Parathyroid adenoma (tissue), 2 donors: ENCODE data around the gene GNA14.
"Not testable (repeated sequence)": the region's sequence is repeated elsewhere in the genome, so short reads cannot be mapped to it uniquely, and the experiment has no call there.

Experiments used
- H2AFZ ChIP-seq: fragments of 300-600 bp; sonication (generic); one replicate; pipeline ENCODE4 v1.7.0; 2017; ENCODE audit warnings: antibody characterized with exemption, mild to moderate bottlenecking
- H3K27ac ChIP-seq: fragments of 300-600 bp; sonication (generic); one replicate; pipeline ENCODE4 v1.7.0; 2017
- H3K27me3 ChIP-seq: fragments of 300-600 bp; sonication (generic); one replicate; pipeline ENCODE4 v1.7.0; 2017; ENCODE audit warnings: low read length; ENCODE audit not compliant: control insufficient read depth, insufficient read depth
- H3K36me3 ChIP-seq: fragments of 300-600 bp; sonication (generic); one replicate; pipeline ENCODE4 v1.7.0; 2017; ENCODE audit warnings: low read length; ENCODE audit not compliant: control insufficient read depth, insufficient read depth
- H3K4me1 ChIP-seq: fragments of 300-600 bp; sonication (generic); one replicate; pipeline ENCODE4 v1.7.0; 2017; ENCODE audit warnings: control low read depth
- H3K4me2 ChIP-seq: fragments of 300-600 bp; sonication (generic); one replicate; pipeline ENCODE4 v1.7.0; 2017; ENCODE audit warnings: low read length
- H3K4me3 ChIP-seq: fragments of 300-600 bp; sonication (generic); one replicate; pipeline ENCODE4 v1.7.0; 2017; ENCODE audit warnings: low read depth, low read length
- H3K79me2 ChIP-seq: fragments of 300-600 bp; sonication (generic); one replicate; pipeline ENCODE4 v1.7.0; 2017; ENCODE audit warnings: control low read depth
- H3K9ac ChIP-seq: fragments of 300-600 bp; sonication (generic); one replicate; pipeline ENCODE4 v1.7.0; 2017; ENCODE audit warnings: mild to moderate bottlenecking
- H3K9me3 ChIP-seq: fragments of 300-600 bp; sonication (generic); one replicate; pipeline ENCODE4 v1.7.0; 2017; ENCODE audit warnings: low read length; ENCODE audit not compliant: control insufficient read depth
- TF ChIP-seq, protein P1 (sequence below): fragments of 300-600 bp; sonication (generic); IDR thresholded peaks from one replicate; pipeline ENCODE4 v1.7.0; 2017; ENCODE audit warnings: antibody characterized with exemption, mild to moderate bottlenecking
- donor health status: primary hyperparathyroidism.

The GNA14 gene

DNA sequence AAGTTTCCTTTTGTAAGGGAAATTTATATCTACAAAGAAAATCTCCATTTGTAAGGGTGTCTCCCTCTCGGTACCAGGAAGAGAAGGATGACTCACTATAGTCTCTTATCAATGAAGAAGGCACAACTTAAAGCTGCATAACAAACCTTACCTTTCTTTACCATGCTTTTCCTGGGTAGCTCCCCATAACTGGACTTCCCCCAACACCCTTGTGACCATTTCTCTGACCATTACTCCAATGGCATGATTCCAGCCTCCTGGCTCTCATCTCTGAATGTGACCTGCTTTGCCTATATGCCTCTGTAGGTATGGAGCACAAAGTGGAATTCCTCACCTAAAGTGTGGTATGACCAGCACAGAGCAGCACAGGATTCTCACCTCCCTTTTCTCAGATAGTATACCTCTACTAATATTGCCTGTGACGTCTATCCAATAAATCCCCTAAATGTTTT is 62.8 kb downstream of the GNA14 start:
- Histone ChIP-seq H3K79me2 (no peaks in the 10 kb centered on the region), H3K4me3 (no peak overlapping the region), H3K4me1 (no peaks in the 10 kb centered on the region), H3K4me2 (no peak overlapping the region), H3K9ac (no peak overlapping the region), H3K36me3 (no peaks in the 10 kb centered on the region), H3K9me3 (no peaks in the 10 kb centered on the region), H3K27ac (no peak overlapping the region), H3K27me3 (no peaks in the 10 kb centered on the region), H2AFZ (no peak overlapping the region)
- TF ChIP-seq, protein P1, sequence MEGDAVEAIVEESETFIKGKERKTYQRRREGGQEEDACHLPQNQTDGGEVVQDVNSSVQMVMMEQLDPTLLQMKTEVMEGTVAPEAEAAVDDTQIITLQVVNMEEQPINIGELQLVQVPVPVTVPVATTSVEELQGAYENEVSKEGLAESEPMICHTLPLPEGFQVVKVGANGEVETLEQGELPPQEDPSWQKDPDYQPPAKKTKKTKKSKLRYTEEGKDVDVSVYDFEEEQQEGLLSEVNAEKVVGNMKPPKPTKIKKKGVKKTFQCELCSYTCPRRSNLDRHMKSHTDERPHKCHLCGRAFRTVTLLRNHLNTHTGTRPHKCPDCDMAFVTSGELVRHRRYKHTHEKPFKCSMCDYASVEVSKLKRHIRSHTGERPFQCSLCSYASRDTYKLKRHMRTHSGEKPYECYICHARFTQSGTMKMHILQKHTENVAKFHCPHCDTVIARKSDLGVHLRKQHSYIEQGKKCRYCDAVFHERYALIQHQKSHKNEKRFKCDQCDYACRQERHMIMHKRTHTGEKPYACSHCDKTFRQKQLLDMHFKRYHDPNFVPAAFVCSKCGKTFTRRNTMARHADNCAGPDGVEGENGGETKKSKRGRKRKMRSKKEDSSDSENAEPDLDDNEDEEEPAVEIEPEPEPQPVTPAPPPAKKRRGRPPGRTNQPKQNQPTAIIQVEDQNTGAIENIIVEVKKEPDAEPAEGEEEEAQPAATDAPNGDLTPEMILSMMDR, result no peak

DNA sequence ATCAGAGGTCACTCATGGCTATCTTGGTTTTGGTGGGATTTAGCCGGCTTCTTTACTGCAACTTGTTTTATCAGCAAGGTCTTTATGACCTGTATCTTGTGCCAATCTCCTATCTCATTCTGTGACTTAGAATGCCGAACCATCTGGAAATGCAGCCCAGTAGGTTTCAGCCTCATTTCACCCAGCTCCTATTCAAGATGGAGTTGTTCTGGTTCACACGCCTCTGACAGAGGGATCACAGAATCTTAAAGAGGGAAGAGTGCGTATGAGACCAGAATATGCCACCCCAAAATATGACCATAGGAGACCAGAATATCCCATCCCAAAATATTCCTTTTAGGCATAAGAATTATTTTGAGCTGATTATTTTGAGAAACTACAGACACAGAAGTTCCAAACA is 63.2 kb downstream of the GNA14 start:
- not testable (repeated sequence) for H3K79me2 ChIP-seq, H3K9me3 ChIP-seq, H3K27me3 ChIP-seq, H2AFZ ChIP-seq, H3K4me1 ChIP-seq, H3K4me3 ChIP-seq, H3K36me3 ChIP-seq, H3K4me2 ChIP-seq, H3K9ac ChIP-seq, H3K27ac ChIP-seq

- no peaks in the 10 kb centered on the region for H3K27me3 ChIP-seq
- H3K9me3 ChIP-seq, result no peaks in the 10 kb centered on the region
- H3K27ac ChIP-seq, result no peak overlapping the region
- TF ChIP-seq, protein P1, result no peak
- no peak overlapping the region for H3K4me2 ChIP-seq
- no peaks in the 10 kb centered on the region for H3K4me1 ChIP-seq
- no peaks in the 10 kb centered on the region for H3K36me3 ChIP-seq
- H2AFZ ChIP-seq, result no peak overlapping the region
- H3K4me3 ChIP-seq, result no peak overlapping the region
- no peaks in the 10 kb centered on the region for H3K79me2 ChIP-seq
- H3K9ac ChIP-seq, result no peak overlapping the region
Observed at GRCh38 chr9:77582961-77583576, 65.1 kb downstream of the GNA14 start.

DNA sequence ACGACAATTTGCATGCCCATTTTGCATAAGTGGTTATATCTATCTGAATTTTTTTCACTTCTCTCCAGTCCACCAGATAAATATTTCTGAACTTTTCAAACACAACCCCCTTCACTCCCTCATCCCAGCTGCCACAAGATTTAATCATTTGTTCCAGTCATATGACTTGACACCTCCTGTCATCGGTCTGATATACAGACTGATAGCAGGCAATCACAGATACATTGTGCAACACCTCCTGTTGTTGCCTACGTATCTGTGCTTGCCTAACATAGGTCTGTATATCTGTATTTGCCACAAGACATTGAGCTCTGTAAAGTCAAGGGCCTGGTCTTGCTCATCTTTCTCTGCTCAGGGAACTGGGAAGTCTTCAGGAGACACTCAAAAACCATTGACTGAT is 65.6 kb downstream of the GNA14 start:
- no peaks in the 10 kb centered on the region for H3K36me3 ChIP-seq
- H3K4me3 ChIP-seq, result no peak overlapping the region
- H3K9me3 ChIP-seq, result no peaks in the 10 kb centered on the region
- no peak overlapping the region for H3K9ac ChIP-seq
- H2AFZ ChIP-seq, result no peak overlapping the region
- H3K4me2 ChIP-seq, result no peak overlapping the region
- no peaks in the 10 kb centered on the region for H3K79me2 ChIP-seq
- H3K4me1 ChIP-seq, result no peaks in the 10 kb centered on the region
- TF ChIP-seq, protein P1, result no peak
- no peak overlapping the region for H3K27ac ChIP-seq
- no peaks in the 10 kb centered on the region for H3K27me3 ChIP-seq

- Histone ChIP-seq H3K79me2 (no peaks in the 10 kb centered on the region), H3K4me2 (no peak overlapping the region), H3K9me3 (no peaks in the 10 kb centered on the region), H3K4me3 (no peak overlapping the region), H3K4me1 (no peaks in the 10 kb centered on the region), H3K36me3 (no peaks in the 10 kb centered on the region), H3K27ac (no peak overlapping the region), H2AFZ (no peak overlapping the region), H3K27me3 (no peaks in the 10 kb centered on the region), H3K9ac (no peak overlapping the region)
- TF ChIP-seq, protein P1, result no peak
Observed at GRCh38 chr9:77575785-77576184, 72.3 kb downstream of the GNA14 start.
